ENCODE results near the gene PNMA3. TPM values are rescaled to one million over a fixed set of nuclear protein-coding genes. Genes with fewer than 3 reads are reported as not detected.
"Not testable (repeated sequence)": the region's sequence is repeated elsewhere in the genome, so short reads cannot be mapped to it uniquely, and the experiment has no call there.

The PNMA3 gene, protein sequence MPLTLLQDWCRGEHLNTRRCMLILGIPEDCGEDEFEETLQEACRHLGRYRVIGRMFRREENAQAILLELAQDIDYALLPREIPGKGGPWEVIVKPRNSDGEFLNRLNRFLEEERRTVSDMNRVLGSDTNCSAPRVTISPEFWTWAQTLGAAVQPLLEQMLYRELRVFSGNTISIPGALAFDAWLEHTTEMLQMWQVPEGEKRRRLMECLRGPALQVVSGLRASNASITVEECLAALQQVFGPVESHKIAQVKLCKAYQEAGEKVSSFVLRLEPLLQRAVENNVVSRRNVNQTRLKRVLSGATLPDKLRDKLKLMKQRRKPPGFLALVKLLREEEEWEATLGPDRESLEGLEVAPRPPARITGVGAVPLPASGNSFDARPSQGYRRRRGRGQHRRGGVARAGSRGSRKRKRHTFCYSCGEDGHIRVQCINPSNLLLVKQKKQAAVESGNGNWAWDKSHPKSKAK
- 0.30 and 0.38 TPM in 2 replicates for polyA plus RNA-seq (2014; cell fraction: cytosol; rRNA removed)
- polyA plus RNA-seq (2014; cell fraction: nucleus; rRNA removed), result 0.36 and 0.70 TPM in 2 replicates

GRCh38 chrX:153055871-153056749 is at the start of gene PNMA3:
TSS of gene PNMA3 (plus strand) at chrX:153056470. CDS start at chrX:153057056, 586 bp downstream.
- DNase-seq (ENCODE audit: low spot score), result no peak

- not testable (repeated sequence) for DNase-seq (ENCODE audit: low spot score)
These were observed 39.1 kb upstream of the PNMA3 start for GRCh38 chrX:153017174-153017573.

GRCh38 chrX:153019166-153019565 is 37.1 kb upstream of the PNMA3 start:
- DNase-seq (ENCODE audit: low spot score), result no peak

DNA sequence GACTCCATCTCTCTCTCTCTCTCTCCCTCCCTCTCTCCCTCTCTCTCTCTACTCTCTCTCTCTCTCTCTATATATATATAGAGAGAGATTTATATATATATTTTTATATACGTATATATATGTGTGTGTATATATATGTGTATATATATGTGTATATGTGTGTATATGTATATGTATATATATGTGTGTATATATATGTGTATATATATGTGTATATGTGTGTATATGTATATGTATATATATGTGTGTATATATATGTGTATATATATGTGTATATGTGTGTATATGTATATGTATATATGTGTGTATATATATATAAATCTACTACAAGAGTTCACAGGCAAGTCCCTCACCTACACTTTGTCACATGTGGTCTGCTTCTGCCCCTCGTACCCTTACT is 29.8 kb upstream of the PNMA3 start:
- not testable (repeated sequence) for DNase-seq (ENCODE audit: low spot score)

DNA sequence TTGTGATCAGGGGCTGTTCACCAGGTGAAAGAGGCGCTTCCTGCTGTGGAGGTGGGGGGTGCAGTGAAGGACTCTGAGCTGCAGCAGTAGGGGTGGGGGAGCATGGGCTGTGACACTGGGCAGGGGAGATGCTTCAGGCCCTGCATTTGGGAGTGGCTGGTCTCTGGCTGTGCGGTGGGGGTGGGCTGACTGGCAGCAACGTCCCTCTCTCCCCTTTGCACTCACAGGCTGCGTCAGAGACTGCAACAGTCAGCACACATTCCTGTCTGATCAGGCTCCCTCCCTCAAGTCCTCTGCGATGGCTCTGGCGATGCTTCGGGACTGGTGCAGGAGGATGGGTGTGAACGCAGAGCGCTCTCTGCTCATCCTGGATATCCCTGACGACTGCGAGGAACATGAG is 27.8 kb upstream of the PNMA3 start:
- not testable (repeated sequence) for DNase-seq (ENCODE audit: low spot score)

DNA sequence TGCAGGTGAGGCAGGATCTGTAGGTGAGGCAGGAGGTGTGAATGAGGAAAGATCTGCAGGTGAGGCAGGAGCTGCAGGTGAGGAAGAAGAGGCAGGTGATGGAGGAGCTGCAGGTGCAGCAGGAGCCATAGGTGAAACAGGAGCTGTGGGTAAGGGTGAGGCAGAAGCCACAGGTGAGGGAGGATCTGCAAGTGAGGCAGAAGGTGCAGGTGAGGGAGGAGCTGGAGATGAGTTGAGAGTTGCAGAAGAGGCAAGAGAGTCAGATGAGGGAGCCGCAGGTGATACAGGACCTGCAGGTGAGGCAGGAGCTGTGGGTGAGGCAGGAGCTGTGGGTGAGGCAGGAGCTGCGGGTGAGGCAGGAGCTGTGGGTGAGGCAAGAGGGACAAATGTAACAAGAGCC is 27.1 kb upstream of the PNMA3 start:
- DNase-seq (ENCODE audit: low spot score), result no peak

GRCh38 chrX:153029875-153030274 is 26.4 kb upstream of the PNMA3 start:
- no peak for DNase-seq (ENCODE audit: low spot score)

- no peak for DNase-seq (ENCODE audit: low spot score)
These were observed 25.5 kb upstream of the PNMA3 start for GRCh38 chrX:153030801-153031200.

DNA sequence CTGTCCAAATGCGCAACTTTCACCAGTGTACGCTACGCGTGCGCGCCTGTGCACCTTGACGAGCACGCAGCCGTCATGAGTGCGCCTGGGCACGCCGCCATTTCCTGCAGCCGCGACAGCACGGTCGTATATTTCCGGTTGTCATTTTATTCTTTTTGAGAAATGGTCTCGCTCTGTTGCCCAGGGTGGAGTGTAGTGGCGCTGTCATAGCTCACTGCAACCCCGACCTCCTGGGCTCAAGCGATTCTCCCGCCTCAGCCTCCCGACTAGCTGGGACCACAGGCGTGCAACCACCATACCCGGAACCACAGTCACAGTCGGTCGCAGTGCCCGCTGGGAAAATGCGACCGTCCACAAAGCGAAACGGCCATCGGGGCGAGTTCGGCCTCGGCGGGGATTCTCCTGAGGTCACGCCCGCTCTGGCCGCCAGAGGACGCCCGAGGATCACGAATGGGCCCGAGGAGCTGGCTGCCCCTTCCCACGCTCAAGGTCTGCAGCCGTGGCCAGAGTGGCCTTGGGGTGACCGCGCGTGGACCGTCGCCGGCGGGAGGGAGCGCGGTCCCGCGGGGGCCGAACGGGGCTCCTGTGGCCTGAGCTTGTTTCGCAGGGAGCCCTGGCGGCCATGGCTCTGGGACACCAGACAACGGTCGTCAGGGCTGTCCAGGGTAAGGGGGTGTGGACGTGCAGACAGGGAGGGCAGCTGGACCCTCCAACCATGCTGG is 23.7 kb upstream of the PNMA3 start:
- DNase-seq (ENCODE audit: low spot score), result peak; percentile 22

DNA sequence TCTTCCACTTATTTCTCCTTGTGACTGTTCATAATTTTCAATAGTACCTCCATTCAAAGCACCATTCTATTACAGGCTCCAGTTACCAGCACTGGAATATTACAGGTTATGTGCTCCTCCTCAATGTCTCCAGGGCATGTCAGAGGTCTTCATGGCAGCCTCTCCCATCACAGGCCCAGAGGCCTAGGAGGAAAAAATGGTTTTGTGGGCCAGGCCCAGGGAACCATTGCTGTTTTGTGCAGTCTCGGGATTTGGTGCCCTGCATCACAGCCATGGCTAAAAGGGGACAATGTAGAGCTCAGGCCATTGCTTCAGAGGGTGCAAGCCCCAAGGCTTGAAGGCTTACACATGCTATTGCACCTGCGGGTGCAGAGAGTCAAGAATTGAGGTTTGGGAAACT is 7.2 kb upstream of the PNMA3 start:
- DNase-seq (ENCODE audit: low spot score), result no peak

GRCh38 chrX:153052534-153052933 is 3.7 kb upstream of the PNMA3 start:
- DNase-seq (ENCODE audit: low spot score), result no peak

DNA sequence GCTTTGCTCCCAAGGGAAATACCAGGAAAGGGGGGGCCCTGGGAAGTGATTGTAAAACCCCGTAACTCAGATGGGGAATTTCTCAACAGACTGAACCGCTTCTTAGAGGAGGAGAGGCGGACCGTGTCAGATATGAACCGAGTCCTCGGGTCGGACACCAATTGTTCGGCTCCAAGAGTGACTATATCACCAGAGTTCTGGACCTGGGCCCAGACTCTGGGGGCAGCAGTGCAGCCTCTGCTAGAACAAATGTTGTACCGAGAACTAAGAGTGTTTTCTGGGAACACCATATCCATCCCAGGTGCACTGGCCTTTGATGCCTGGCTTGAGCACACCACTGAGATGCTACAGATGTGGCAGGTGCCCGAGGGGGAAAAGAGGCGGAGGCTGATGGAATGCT is 1.0 kb downstream of the PNMA3 start:
- no peak for DNase-seq (ENCODE audit: low spot score)

- no peak for DNase-seq (ENCODE audit: low spot score)
These were observed 3.2 kb downstream of the PNMA3 start for GRCh38 chrX:153059191-153060094.

GRCh38 chrX:153060095-153060445 is 3.8 kb downstream of the PNMA3 start:
- no peak for DNase-seq (ENCODE audit: low spot score)

DNA sequence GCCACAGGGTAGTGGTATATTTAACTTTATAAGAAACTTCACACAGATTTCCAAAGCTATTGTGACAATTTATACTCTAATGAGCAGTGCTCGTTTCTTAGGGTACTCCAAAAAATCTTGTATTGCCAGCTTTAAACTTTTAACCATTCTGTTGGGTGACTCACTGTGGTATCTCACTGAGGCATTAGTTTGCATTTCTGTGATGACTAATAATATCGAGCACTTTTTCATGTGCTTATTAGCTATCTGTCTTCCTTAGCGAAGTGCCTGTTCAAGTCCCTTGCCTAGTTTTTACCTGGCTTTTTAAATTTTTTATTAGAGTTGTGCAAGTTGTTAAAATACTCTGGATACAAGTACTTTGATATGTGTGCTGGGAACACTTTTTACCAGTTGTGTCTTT is 5.5 kb downstream of the PNMA3 start:
- DNase-seq (ENCODE audit: low spot score), result no peak

GRCh38 chrX:153063315-153063714 is 7.0 kb downstream of the PNMA3 start:
- DNase-seq (ENCODE audit: low spot score), result no peak

- DNase-seq (ENCODE audit: low spot score), result no peak
These were observed 7.8 kb downstream of the PNMA3 start for GRCh38 chrX:153064061-153064460.

GRCh38 chrX:153065389-153065788 is 9.1 kb downstream of the PNMA3 start:
- no peak for DNase-seq (ENCODE audit: low spot score)

DNA sequence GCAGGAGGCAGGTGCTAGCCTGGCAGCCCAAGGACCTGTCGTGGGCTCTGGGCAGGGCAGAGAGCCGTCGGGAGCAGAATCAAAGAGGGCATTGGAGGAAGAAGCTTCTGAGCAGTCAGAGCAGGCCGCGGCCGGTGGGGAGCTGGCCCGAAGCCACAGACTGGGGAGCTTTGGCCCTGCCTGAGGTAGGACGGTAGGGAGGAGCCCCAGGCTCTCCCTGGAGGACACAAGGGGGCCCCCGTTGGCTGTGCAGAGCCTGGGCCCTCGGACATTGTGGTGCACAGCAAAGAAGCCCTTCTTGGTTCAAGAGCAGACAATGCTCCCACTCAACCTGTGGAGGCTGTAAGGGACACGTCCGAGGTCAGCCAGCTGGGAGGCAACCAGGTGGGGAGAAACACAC is 10.1 kb downstream of the PNMA3 start:
- not testable (repeated sequence) for DNase-seq (ENCODE audit: low spot score)

GRCh38 chrX:153071909-153072583 is 15.8 kb downstream of the PNMA3 start, which contains the start of gene PNMA6A:
TSS of gene PNMA6A (plus strand) at chrX:153072454. CDS start at chrX:153073063, 609 bp downstream.
- not testable (repeated sequence) for DNase-seq (ENCODE audit: low spot score)
